ENCODE results near the gene RAB18.
"Not testable (repeated sequence)": the region's sequence is repeated elsewhere in the genome, so short reads cannot be mapped to it uniquely, and the experiment has no call there.

The RAB18 gene

DNA sequence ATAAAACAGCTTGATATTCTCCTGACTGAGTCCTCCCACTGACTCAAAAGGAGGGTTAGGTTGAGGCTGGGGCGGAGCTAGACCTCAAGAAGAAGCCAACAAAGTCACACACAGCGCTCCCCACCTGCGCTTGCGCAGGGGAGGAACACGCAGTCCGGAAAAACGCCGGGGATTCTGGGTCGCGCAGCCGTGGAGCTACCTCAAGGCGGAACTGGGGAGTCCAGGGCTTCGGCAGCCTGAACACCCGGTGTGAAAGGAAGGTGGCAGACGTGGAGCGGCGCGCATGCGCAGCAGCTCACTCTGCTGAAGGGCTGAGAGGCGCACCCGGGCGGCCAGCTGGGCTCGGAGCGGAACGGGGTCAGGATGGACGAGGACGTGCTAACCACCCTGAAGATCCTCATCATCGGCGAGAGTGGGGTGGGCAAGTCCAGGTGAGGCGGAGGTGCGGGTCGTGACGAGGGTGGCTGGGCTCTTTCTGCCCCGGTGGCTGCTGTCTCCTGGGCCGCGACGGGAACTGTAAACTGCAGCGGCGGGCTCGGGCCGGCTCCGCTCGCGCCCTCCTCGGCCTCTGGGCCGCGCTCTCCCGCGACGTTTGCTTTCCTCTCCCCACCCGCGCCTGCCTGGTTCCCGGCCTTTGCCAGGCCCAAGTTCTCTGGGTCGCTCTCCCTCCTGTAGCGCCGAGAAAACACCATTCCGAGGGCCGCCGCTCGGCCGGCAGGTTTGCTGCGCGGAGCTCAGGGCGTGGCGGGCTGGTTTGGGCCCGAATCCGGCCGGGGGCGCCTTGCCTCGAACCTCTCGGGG is at the start of gene RAB18:
TSS of gene RAB18 (plus strand) at position 298 of the 801 bp plus-strand sequence. CDS start at position 364, 66 bp downstream.
- DNase-seq = peak; percentile 99

DNA sequence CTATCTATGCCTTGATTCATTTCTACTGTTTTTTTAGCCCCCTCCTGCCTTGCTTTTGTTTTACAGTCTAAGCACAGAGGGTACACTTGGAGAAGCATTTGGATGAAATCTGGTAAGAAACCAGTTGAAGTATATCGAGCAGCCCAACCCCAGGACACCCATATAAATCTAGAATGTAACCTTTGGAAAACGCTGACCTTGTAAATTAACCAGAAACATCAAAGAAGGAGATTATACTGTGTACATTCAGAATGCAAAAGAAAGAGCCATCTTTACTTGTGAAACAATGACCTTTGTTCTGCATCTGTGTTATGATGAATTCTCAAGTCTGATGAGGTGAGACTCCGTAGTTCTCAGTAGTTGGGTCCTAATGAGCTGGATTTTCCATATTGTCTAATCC is 49.3 kb upstream of the RAB18 start:
- DNase-seq = no peak

- DNase-seq = no peak
Observed at GRCh38 chr10:27457261-27457945, 46.7 kb upstream of the RAB18 start.

DNA sequence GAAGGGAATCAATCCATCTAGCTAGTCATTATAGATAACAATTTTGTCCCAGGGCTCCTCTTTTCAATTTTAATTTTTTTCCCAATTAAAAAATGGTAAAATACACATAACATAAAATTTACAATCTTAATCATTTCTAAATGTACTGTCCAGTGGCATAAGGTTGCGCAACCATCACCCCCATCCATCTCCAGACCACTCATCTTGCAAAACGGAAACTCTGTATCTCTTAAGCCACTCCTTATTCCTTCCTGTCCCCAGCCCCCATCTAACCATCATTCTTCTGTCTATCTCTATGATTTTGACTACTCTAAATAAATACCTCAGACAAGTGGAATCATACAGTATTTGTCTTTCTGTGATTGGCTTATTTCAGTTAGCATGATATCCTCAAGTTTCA is 46.1 kb upstream of the RAB18 start:
- no peak for DNase-seq

- no peak for DNase-seq
Observed at GRCh38 chr10:27461312-27461711, 42.8 kb upstream of the RAB18 start.

GRCh38 chr10:27463961-27464360 is 40.1 kb upstream of the RAB18 start:
- DNase-seq = no peak

GRCh38 chr10:27464993-27465392 is 39.1 kb upstream of the RAB18 start:
- DNase-seq = no peak

DNA sequence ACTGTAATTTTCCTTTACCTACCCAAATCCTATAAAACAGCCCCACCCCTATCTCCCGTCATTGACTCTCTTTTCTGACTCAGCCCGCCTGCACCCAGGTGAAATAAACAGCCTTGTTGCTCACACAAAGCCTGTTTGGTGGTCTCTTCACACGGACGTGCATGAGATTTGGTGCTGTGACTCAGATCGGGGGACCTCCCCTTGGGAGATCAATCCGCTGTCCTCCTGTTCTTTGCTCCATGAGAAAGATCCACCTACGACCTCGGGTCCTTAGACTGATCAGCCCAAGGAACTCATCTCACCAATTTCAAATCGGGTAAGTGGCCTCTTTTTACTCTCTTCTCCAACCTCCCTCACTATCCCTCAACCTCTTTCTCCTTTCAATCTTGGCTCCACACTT is 38.5 kb upstream of the RAB18 start:
- DNase-seq = not testable (repeated sequence)

DNA sequence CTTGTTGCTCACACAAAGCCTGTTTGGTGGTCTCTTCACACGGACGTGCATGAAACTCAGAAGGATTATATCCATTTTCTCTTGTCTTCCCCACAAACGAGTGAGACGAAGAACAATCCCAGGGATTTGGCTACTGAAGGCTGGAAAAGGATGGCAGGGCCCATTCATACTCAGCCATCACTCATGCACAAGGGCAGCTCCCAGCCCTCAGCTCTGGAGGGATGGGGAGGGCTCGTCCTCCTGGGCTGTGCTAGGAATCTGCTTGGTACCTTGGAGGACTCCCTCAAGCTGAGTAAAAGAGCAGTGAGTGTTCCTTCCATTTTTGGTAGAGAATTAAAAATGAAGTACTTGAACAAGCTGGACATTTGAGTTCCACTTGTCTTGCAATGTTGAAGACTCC is 33.2 kb upstream of the RAB18 start:
- DNase-seq = no peak

- DNase-seq = no peak
Observed at GRCh38 chr10:27474741-27475140, 29.4 kb upstream of the RAB18 start.

- DNase-seq = no peak
Observed at GRCh38 chr10:27479016-27479415, 25.1 kb upstream of the RAB18 start.

DNA sequence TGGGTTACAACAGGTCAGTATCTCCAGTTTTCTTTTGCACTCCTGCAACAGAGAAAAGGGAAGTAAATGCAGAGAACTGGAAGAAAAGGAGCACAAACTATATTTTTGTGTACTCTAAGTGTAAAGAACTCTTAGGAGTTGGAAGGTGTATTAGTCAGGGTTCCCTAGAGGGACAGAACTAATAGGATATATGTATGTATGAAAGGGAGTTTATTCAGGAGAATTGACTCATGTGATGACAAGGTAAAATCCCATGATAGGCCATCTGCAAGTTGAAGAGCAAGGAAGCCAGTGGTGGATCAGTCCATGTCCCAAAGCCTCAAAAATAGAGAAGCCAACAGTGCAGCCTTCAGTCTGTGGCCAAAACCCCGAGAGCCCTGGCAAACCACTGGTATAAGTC is 22.6 kb upstream of the RAB18 start:
- DNase-seq = no peak

DNA sequence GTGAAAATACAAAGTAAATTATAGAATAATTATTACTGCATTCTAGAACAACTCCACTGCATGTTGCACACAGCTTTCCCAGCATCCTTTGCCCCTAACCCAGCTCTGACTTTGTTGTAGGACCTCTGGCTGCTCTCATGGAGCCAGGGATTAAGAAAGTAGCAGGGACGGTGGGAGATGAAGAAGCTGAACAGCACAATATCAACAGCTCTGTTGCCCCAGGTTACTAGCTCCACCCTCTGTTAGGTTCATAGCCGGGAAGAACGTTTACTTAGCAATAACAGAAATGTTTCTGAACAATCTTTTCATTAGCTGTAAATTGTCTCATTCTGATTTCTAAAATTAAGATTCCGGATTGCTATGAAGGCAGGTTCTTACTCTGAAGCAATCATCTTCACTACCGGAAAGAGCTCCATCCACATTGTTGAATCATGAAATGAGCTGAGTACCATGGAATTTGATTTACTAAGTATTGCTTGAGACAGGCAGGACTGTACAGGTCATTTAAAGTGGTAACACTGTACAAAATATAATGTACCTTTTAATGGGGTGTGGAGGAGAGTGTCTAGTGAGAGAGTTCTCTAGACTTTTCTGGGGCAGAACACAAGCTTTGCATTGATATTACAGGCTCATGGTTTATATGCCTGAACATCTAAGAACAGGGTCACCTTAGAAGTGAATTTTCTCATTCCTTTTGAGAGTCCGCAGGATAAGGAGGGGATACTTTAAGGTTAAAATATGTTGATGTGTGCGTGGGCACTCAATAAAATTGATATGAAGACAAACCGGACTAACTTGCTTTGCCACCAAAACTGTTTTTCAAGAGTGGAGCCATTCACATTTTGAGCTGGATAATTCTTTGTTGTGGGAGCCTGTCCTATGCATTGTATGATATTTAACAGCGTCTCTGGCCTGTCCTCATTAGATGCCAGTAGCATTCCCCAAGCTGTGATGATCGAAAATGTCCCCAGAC is 20.8 kb upstream of the RAB18 start:
- DNase-seq = no peak

DNA sequence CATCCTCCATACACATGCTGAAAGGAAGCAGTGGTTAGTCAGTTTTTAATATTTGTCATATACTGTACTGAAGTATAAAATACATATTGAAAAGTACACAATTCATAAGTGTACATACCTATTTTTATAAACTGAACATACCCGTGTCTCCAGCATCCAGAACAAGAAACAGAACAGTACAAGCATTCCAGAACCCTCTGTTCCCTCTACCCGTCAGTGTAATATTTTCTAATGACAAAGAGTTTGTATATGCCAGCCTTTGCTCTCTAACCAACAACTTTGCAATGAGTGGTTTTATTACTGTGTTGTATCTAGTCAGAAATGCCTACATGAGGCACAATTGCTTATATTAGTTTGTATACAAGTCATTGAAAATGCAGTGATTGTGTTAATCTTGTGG is 18.7 kb upstream of the RAB18 start:
- DNase-seq = no peak

DNA sequence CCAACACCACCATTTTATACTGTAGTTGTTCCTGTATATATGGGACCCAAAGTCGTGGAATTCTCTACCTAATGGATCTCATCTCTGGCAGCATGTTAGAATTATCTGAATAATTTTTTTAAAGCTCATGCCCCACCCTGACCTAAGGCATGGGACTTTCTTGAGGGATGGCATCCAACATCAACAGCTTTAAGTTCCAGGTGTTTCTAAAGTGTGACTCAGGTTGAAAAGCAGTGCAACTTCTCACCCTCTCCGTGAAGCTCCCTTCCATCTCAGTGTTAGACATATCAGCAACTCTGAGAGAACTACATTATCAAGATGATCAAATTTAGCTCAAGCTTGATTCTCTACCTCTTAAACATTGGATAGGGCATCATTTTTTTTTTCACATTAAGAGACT is 18.1 kb upstream of the RAB18 start:
- DNase-seq = no peak

DNA sequence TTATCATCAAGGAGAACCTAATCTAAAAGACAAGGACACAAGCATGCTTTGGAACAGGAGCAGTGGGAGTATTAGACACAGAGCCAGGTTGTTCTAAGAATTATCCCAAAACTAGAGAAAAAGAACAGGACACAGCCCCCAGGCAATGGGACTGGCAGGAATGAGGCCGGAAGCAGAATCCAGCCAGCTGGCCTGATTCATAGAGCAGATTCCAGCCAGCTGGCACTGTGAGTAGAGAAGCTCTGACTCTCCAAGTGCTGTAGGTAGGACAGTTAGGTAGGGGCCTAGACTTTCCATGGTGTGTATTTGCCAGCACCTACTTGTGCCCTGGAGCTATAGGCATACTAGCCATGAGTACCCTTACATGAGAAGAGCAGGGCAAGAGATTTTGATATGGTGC is 13.3 kb upstream of the RAB18 start:
- no peak for DNase-seq

- no peak for DNase-seq
Observed at GRCh38 chr10:27494116-27494805, 9.8 kb upstream of the RAB18 start.

GRCh38 chr10:27496137-27496536 is 8.0 kb upstream of the RAB18 start:
- DNase-seq = no peak

DNA sequence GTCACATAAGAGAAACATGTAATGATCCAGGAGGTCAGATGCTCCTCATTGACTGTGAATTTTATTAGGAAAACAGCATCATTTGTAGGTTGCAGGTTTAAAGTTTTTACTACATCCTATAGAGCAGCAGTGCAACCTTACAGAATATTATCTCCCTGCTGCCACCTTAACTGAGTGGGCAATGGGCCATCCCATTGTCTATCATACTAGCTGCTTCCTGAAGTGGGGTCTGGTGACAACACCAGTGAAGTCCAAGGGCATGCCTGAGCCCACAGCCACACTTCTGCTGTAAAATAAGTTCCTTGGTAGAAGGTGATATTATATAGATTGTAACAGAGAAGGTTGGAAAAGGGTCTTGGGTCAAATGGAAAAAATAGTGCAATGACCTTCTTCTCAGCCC is 4.0 kb upstream of the RAB18 start:
- DNase-seq = no peak

GRCh38 chr10:27500886-27501285 is 3.2 kb upstream of the RAB18 start:
- DNase-seq = no peak

- DNase-seq = no peak
Observed at GRCh38 chr10:27503498-27504006, 552 bp upstream of the RAB18 start.

GRCh38 chr10:27504808-27505460 is 830 bp downstream of the RAB18 start:
- no peak for DNase-seq

Data from stimulated activated naive CD4-positive, alpha-beta T cell treated with Interleukin-2 at 50 U/mL for 16 hours (primary cell).